Bronchial epithelial cell (primary cell): ENCODE measurements around the gene TNFRSF13B. TPM values are rescaled to one million over a fixed set of nuclear protein-coding genes. Genes with fewer than 3 reads are reported as not detected.
"Not testable (repeated sequence)": the region's sequence is repeated elsewhere in the genome, so short reads cannot be mapped to it uniquely, and the experiment has no call there.

Source experiments
- DNase-seq: peaks from one replicate; pipeline ENCODE4 v3.0.0-alpha.2; 2010; ENCODE audit warnings: low read depth
- FAIRE-seq: peaks from 2 replicates; lab custom pipeline; 2011; peaks lifted over from hg19 to GRCh38; lab: Jason Lieb, UNC
- H3K27me3 ChIP-seq: 2 replicates; pipeline ENCODE4 v1.5.1; 2011; ENCODE audit warnings: low read length; ENCODE audit not compliant: control insufficient read depth, insufficient read depth
- H3K36me3 ChIP-seq: 2 replicates; pipeline ENCODE4 v1.5.1; 2011; ENCODE audit warnings: low read length; ENCODE audit not compliant: control insufficient read depth, insufficient read depth
- H3K4me3 ChIP-seq: 2 replicates; pipeline ENCODE4 v1.5.1; 2011; ENCODE audit warnings: mild to moderate bottlenecking, low read depth, low read length, control low read depth
- CTCF ChIP-seq: IDR thresholded peaks from 2 replicates; pipeline ENCODE4 v1.5.1; 2011; ENCODE audit warnings: mild to moderate bottlenecking, moderate library complexity, low read length, control low read depth, inconsistent platforms; ENCODE audit not compliant: insufficient read depth, severe bottlenecking
- total RNA-seq: library from RNA; depleted of rRNA; stranded (reverse); fragments of >200 nt; gene quantifications from 2 replicates; pipeline ENCODE4 v1.2.1, GENCODE V29; 2014

Gene TNFRSF13B
- total RNA-seq, 1 donor from 2014 or later, result not detected

DNA sequence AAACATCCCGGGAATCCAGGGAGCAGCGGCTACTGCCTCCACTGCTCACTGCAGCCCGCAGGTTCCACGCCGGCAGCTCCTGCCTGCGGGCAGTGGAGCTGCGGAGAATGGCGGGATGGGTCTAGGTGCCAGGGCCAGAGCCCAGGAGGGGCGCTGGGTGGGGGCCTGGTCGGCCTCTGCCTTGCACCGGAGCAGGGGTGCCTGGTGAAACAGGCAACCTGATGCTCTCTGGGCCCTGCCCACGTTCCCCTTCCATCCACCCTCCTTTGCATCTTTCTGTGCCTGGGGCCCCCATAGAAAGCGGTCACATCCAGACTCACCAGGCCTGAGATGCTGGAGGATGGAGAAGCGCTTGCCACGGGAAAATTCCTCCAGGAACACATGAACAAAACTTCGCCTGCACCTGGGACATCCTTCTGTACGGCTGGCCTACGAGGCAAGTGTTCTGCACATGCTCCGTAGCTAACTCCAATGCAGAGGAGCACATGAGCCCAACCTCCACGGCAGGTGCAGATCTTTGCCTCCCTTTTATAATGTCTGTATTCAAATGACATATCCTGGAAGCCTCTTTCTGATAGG, 79.0 kb downstream of the TNFRSF13B start:
- H3K27me3 ChIP-seq, DNase-seq, H3K4me3 ChIP-seq, FAIRE-seq, H3K36me3 ChIP-seq: not testable (repeated sequence)

GRCh38 chr17:16889088-16889465, 82.8 kb downstream of the TNFRSF13B start:
- no peaks in the 10 kb centered on the region for H3K36me3 ChIP-seq
- TF ChIP-seq CTCF, result no peak
- FAIRE-seq, result no peak

More at GRCh38 chr17:16889088-16889465, 82.8 kb downstream of the TNFRSF13B start:
- no peak overlapping the region for H3K4me3 ChIP-seq
- DNase-seq, result no peak
- H3K27me3 ChIP-seq, result no peaks in the 10 kb centered on the region

Other genes with a start within 250 kb of the TNFRSF13B start
- gene MPRIP, start 70.3 kb upstream of the TNFRSF13B start, total RNA-seq, result 134 and 183 TPM in 2 replicates
- gene PLD6, start 234.2 kb upstream of the TNFRSF13B start, total RNA-seq, result 3.7 and 4.0 TPM in 2 replicates